DOHH2 (cell line): ENCODE measurements around the gene DPYD.

Experiments used
- CTCF ChIP-seq: fragments of 200-600 bp; sonication (generic); IDR thresholded peaks from one replicate; pipeline ENCODE4 v1.5.1; 2014; ENCODE audit warnings: antibody characterized with exemption, mild to moderate bottlenecking, low read depth, low read length; ENCODE audit not compliant: poor library complexity, severe bottlenecking
- EZH2phosphoT487 ChIP-seq: fragments of 200-600 bp; sonication (generic); IDR thresholded peaks from 2 replicates; pipeline ENCODE4 v1.6.1; 2017; ENCODE audit warnings: borderline replicate concordance, mild to moderate bottlenecking, antibody characterized with exemption, low read length, moderate library complexity, mixed read lengths

DNA sequence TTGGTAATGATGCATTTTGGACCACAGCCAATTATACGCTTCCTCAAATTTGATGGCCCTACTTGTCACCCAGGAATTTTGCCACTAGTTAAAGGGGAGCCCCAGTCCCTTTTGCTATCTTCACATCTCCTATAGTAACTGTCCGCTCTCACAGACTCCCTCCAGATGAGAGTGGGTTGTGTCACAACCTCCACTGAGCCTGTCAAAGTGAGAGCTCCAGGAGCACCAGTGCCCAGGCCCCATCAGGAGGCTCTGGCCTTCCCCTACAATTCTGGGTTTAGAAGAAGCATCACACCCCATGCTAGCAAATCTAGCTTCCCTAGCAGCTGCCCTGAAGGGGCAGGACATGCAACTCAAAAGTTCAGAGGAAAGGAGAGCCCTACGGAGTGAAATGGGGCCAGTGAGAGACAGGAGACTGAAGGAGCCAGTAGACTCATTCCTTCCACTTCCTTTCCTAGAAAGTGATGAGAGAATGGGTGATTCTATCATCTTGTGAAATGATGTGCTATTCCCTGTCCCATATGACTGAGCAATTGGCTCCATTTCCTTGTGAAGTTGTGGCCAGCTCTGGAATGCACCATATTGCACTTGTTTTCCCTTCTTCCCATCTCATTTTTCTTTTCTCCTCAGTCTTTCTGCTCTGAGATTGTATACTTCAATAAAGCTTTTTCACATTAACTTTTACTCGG lies 541.3 kb downstream of the DPYD start:
- TF ChIP-seq CTCF (no peak), EZH2phosphoT487 (no peak)
